ENCODE measurements around the gene LZTR1.
"Not testable (repeated sequence)": the region's sequence is repeated elsewhere in the genome, so short reads cannot be mapped to it uniquely, and the experiment has no call there.

DNA sequence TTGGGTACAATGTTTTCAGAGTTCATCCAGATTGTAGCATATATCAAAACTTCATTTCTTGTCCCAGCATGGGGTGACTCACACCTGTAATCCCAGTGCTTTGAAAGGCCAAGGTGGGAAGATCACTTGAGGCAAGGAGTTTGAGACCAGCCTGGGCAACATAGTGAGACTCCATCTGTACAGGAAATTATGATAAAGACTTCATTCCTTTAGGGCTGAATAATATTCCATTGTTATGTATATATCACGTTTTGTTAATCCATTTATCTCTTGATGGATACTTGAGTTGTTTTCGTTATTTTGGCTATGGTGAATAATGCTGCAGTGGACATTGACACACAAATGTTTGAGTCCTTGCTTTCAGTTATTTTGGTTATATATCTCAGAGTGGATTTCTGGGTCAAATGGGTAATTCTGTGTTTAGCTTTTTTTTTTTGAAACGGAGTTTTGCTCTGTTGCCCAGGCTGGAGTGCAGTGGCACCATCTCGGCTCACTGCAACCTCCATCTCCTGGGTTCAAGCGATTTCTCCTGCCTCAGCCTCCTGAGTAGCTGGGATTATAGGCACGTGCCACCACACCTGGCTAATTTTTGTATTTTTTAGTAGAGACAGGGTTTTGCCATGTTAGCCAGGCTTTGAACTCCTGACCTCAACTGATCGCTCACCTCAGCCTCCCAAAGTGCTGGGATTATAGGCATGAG is 39.7 kb upstream of the LZTR1 start:
- TF ChIP-seq CTCF (IDR thresholded peaks at IDR 0.05); REST (IDR thresholded peaks at IDR 0.05; ENCODE audit: insufficient read depth in 1 of 2, low read depth in 2 of 2, low read length in 1 of 2); POLR2AphosphoS5 (IDR thresholded peaks at IDR 0.05; ENCODE audit: low read depth, low read length); TCF7L2 (IDR thresholded peaks at IDR 0.05; ENCODE audit: low read depth, low read length); SIN3A (IDR thresholded peaks at IDR 0.05; ENCODE audit: borderline replicate concordance, insufficient read depth, low read depth, low read length): not testable (repeated sequence)

All from Panc1 (cell line).